ENCODE data around the gene RAVER1. TPM values are rescaled to one million over a fixed set of nuclear protein-coding genes. Genes with fewer than 3 reads are reported as not detected.

The RAVER1 gene
- total and polyA plus RNA-seq, 10 of the 15 experiments (the other 5 are each of a cell fraction or from before 2014, with no cell fraction given) = 0.03 to 87.0 (median 12.1) TPM

GRCh38 chr19:10374931-10375330 is 41.6 kb upstream of the RAVER1 start:
- in situ Hi-C loops (cut with MboI) (no loop called here), intact Hi-C loops (cut with micrococcal nuclease; ENCODE audit: unreplicated experiment) (no loop called here)
- no peak overlapping the region for H3K27ac ChIP-seq (ENCODE audit: control insufficient read depth, insufficient read depth)
- no peaks in the 10 kb centered on the region for H4K20me1 ChIP-seq (ENCODE audit: control insufficient read depth, insufficient read depth)
- no peak for ATAC-seq
- DNase-seq (ENCODE audit: low read depth, low spot score) = no peak
- H2AFZ ChIP-seq (ENCODE audit: control insufficient read depth, low read depth, low read length) = no peak overlapping the region
- TF ChIP-seq FOXM1 (IDR thresholded peaks at IDR 0.05; ENCODE audit: low read depth, low read length) (no peak), ESRRA (IDR thresholded peaks at IDR 0.05; ENCODE audit: low read length) (no peak)
- H3K9ac ChIP-seq (ENCODE audit: control insufficient read depth, insufficient read depth, low read length) = no peak overlapping the region
- H3K4me2 ChIP-seq (ENCODE audit: control insufficient read depth, insufficient read depth) = no peak overlapping the region
- CTCF ChIA-PET = interaction anchor here (0.6 to 2.6 kb wide), 4 partner anchors 14 to 116 kb away, joined by 3 to 6 read pairs (median 4); no protein-coding TSS in a partner anchor
- WGBS (ENCODE audit: insufficient coverage, insufficient replicate concordance, low lambda C conversion rate, missing lambda C conversion rate) = 87% methylated on average over 5 of the region's 5 CpGs
- no peaks in the 10 kb centered on the region for H3K27me3 ChIP-seq (replicated peaks in 1 of 2; ENCODE audit: control insufficient read depth in 2 of 2, insufficient read depth in 2 of 2, low read length in 1 of 2)
- no peaks in the 10 kb centered on the region for H3K9me3 ChIP-seq (replicated peaks; ENCODE audit: control insufficient read depth, insufficient read depth, low read length)
- peaks cover 13% of the 10 kb centered on the region for H3K4me1 ChIP-seq (ENCODE audit: control insufficient read depth, insufficient read depth, low read length)
- SMC1A ChIA-PET (ENCODE audit: uncharacterized antibody, unreplicated experiment) = interaction anchor here (0.7 to 1.8 kb wide), 4 partner anchors 14 to 116 kb away, joined by 3 to 9 read pairs (median 4); no protein-coding TSS in a partner anchor
- no peak overlapping the region for H3K4me3 ChIP-seq
- FAIRE-seq = no peak
- RAD21 ChIA-PET (ENCODE audit: unreplicated experiment) = interaction anchor here (0.6 to 1.7 kb wide), 3 partner anchors 13 to 104 kb away, joined by 3 to 6 read pairs (median 3); partner anchors contain the start of gene ICAM1
- no TSS peak for BruUV-seq (replicated peaks)
- POLR2A ChIA-PET = interaction anchor here (0.7 to 3.4 kb wide), 4 partner anchors 53 to 151 kb away, joined by 3 to 22 read pairs (median 4); partner anchors contain the start of gene ICAM1
- H3K36me3 ChIP-seq (ENCODE audit: control insufficient read depth in 2 of 2, insufficient read depth in 2 of 2, low read length in 1 of 2) = peaks cover 3 to 12% of the 10 kb centered on the region in 2 experiments; a peak in 3 of 4 replicates
- H3K79me2 ChIP-seq (ENCODE audit: control insufficient read depth, insufficient read depth, low read length) = peaks cover 16% of the 10 kb centered on the region

- RAD21 ChIA-PET (ENCODE audit: unreplicated experiment) = interaction anchor here (0.5 to 2.8 kb wide), 4 partner anchors 8 to 101 kb away, joined by 3 to 13 read pairs (median 4); partner anchors contain the start of genes ICAM1 and TYK2
Observed at GRCh38 chr19:10372690-10373089, 39.4 kb upstream of the RAVER1 start.

More at GRCh38 chr19:10372690-10373089, 39.4 kb upstream of the RAVER1 start:
- H4K20me1 ChIP-seq (ENCODE audit: control insufficient read depth, insufficient read depth) = no peaks in the 10 kb centered on the region; the same call in 1 of the 2 replicates
- H3K79me2 ChIP-seq (ENCODE audit: control insufficient read depth, insufficient read depth, low read length) = no peaks in the 10 kb centered on the region; the same call in none of the 2 replicates
- intact Hi-C loops (cut with micrococcal nuclease; ENCODE audit: unreplicated experiment) (no loop called here), in situ Hi-C loops (cut with MboI) (no loop called here)
- H2AFZ ChIP-seq (ENCODE audit: control insufficient read depth, low read depth, low read length) = no peak overlapping the region
- peaks cover 9 to 23% of the 10 kb centered on the region in 2 experiments for H3K36me3 ChIP-seq (ENCODE audit: control insufficient read depth in 2 of 2, insufficient read depth in 2 of 2, low read length in 1 of 2)
- H3K27me3 ChIP-seq (replicated peaks in 1 of 2; ENCODE audit: control insufficient read depth in 2 of 2, insufficient read depth in 2 of 2, low read length in 1 of 2) = no peaks in the 10 kb centered on the region
- SMC1A ChIA-PET (ENCODE audit: uncharacterized antibody, unreplicated experiment) = interaction anchor here (0.7 to 1.7 kb wide), 3 partner anchors 9 to 102 kb away, joined by 3 to 5 read pairs (median 5); partner anchors contain the start of gene ICAM1
- WGBS (ENCODE audit: insufficient coverage, insufficient replicate concordance, low lambda C conversion rate, missing lambda C conversion rate) = 99% methylated on average over 3 of the region's 3 CpGs
- no peak for DNase-seq (ENCODE audit: low read depth, low spot score)
- H3K4me1 ChIP-seq (ENCODE audit: control insufficient read depth, insufficient read depth, low read length) = peaks cover 9% of the 10 kb centered on the region
- CTCF ChIA-PET = interaction anchor here (1.2 to 2.0 kb wide), 3 partner anchors 16 to 114 kb away, joined by 4 to 7 read pairs (median 6); no protein-coding TSS in a partner anchor
- H3K9me3 ChIP-seq (replicated peaks; ENCODE audit: control insufficient read depth, insufficient read depth, low read length) = no peaks in the 10 kb centered on the region; the same call in 2 of the 3 replicates
- FAIRE-seq = no peak
- TF ChIP-seq ZNF24 (IDR thresholded peaks at IDR 0.05) (no peak), POLR2AphosphoS5 (IDR thresholded peaks at IDR 0.05; ENCODE audit: low read length) (no peak), SMARCA5 (IDR thresholded peaks at IDR 0.05) (no peak), DPF2 (IDR thresholded peaks at IDR 0.05) (no peak), POLR2AphosphoS2 (IDR thresholded peaks at IDR 0.05; ENCODE audit: low read depth, low read length) (no peak), ZNF217 (IDR thresholded peaks at IDR 0.05) (no peak), CEBPB (IDR thresholded peaks at IDR 0.05; ENCODE audit: borderline replicate concordance in 1 of 2, low read depth in 2 of 2, low read length in 2 of 2) (no peak), NFYA (IDR thresholded peaks at IDR 0.05; ENCODE audit: borderline replicate concordance, low read depth, low read length) (no peak), FOXM1 (IDR thresholded peaks at IDR 0.05; ENCODE audit: low read depth, low read length) (no peak)
- TF ChIP-seq, protein P1, sequence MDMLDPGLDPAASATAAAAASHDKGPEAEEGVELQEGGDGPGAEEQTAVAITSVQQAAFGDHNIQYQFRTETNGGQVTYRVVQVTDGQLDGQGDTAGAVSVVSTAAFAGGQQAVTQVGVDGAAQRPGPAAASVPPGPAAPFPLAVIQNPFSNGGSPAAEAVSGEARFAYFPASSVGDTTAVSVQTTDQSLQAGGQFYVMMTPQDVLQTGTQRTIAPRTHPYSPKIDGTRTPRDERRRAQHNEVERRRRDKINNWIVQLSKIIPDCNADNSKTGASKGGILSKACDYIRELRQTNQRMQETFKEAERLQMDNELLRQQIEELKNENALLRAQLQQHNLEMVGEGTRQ (IDR thresholded peaks at IDR 0.05; ENCODE audit: borderline replicate concordance, low read depth, low read length) = no peak
- TF ChIP-seq, protein P2, sequence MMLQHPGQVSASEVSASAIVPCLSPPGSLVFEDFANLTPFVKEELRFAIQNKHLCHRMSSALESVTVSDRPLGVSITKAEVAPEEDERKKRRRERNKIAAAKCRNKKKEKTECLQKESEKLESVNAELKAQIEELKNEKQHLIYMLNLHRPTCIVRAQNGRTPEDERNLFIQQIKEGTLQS (IDR thresholded peaks at IDR 0.05; ENCODE audit: borderline replicate concordance, extremely low read depth, low read depth, low read length) = no peak
- no TSS peak for BruUV-seq (replicated peaks)
- POLR2A ChIA-PET = interaction anchor here (0.6 to 3.4 kb wide), 4 partner anchors 13 to 101 kb away, joined by 3 to 22 read pairs (median 4); partner anchors contain the start of gene ICAM1
- ATAC-seq = no peak
- H3K4me2 ChIP-seq (ENCODE audit: control insufficient read depth, insufficient read depth) = no peak overlapping the region
- no peak overlapping the region for H3K4me3 ChIP-seq
- no peak overlapping the region for H3K27ac ChIP-seq (ENCODE audit: control insufficient read depth, insufficient read depth)
- H3K9ac ChIP-seq (ENCODE audit: control insufficient read depth, insufficient read depth, low read length) = no peak overlapping the region

Data from GM12878 (cell line).